Panc1 (cell line): ENCODE results near the gene SENP1. TPM values are rescaled to one million over a fixed set of nuclear protein-coding genes. Genes with fewer than 3 reads are reported as not detected.

ENCODE experiments used
- ATAC-seq: fragments of 200-7000 bp; cut with Tn5 transposase; 2 replicates; pipeline ENCODE4 v1.9.1; 2020; ENCODE audit warnings: mild to moderate bottlenecking, moderate library complexity
- BruUV-seq: library from RNA; stranded (reverse); fragments of 400-500 nt; replicated peaks from 2 replicates; lab custom pipeline; 2021; lab: Mats Ljungman, UMichigan
- CTCF ChIA-PET: fragments of 300-600 bp; sonication (Branson Sonifier 250); formaldehyde crosslinking; loops from one replicate; lab custom pipeline; 2022; ENCODE audit warnings: antibody characterized with exemption; lab: Charles Lee
- POLR2A ChIA-PET: fragments of 300-600 bp; sonication (Branson Sonifier 250); formaldehyde crosslinking; loops from one replicate; lab custom pipeline; 2022; ENCODE audit warnings: antibody characterized with exemption; lab: Charles Lee
- DNase-seq: peaks from one replicate; pipeline ENCODE4 v3.0.0-alpha.2; 2010; ENCODE audit warnings: low read depth, low spot score
- H3K27ac ChIP-seq: 2 replicates; pipeline ENCODE4 v1.5.1; 2011; ENCODE audit warnings: mild to moderate bottlenecking, low read length, inconsistent platforms
- H3K27me3 ChIP-seq: fragments of 200-500 bp; sonication (Bioruptor generic); 2 replicates; pipeline ENCODE4 v1.6.0; 2014; ENCODE audit warnings: low read length, inconsistent platforms; ENCODE audit not compliant: control insufficient read depth, insufficient read depth
- H3K36me3 ChIP-seq: fragments of 200-500 bp; sonication (Bioruptor generic); 2 replicates; pipeline ENCODE4 v1.5.1; 2014; ENCODE audit warnings: inconsistent platforms, mild to moderate bottlenecking, low read length, moderate library complexity; ENCODE audit not compliant: control insufficient read depth, insufficient read depth
- H3K4me1 ChIP-seq: 2 replicates; pipeline ENCODE4 v1.5.1; 2011; ENCODE audit warnings: inconsistent platforms, mild to moderate bottlenecking, low read length, moderate library complexity; ENCODE audit not compliant: control insufficient read depth, insufficient read depth
- H3K4me3 ChIP-seq, 2 experiments: 2 replicates each; pipeline ENCODE4 v1.5.1; 2011 to 2012; ENCODE audit warnings: low read depth in 2 of 2, low read length in 2 of 2, mild to moderate bottlenecking in 2 of 2, inconsistent platforms in 1 of 2, moderate library complexity in 1 of 2
- H3K9me3 ChIP-seq: fragments of 200-500 bp; sonication (Bioruptor generic); 2 replicates; pipeline ENCODE4 v1.5.1; 2014; ENCODE audit warnings: low read depth, mild to moderate bottlenecking, inconsistent platforms, low read length, moderate library complexity; ENCODE audit not compliant: control insufficient read depth, insufficient read depth
- CTCF ChIP-seq: fragments of 450-650 bp; IDR thresholded peaks from 2 replicates; pipeline ENCODE4 v1.5.1; 2017; ENCODE audit warnings: mild to moderate bottlenecking
- POLR2AphosphoS5 ChIP-seq: IDR thresholded peaks from 2 replicates; pipeline ENCODE4 v1.6.1; 2012; ENCODE audit warnings: mild to moderate bottlenecking, low read depth, low read length, moderate library complexity
- SIN3A ChIP-seq: IDR thresholded peaks from 2 replicates; pipeline ENCODE4 v1.6.1; 2012; ENCODE audit warnings: low read depth, mild to moderate bottlenecking, low read length, moderate library complexity, borderline replicate concordance; ENCODE audit not compliant: insufficient read depth
- TCF7L2 ChIP-seq: IDR thresholded peaks from 2 replicates; pipeline ENCODE4 v1.6.1; 2011; ENCODE audit warnings: mild to moderate bottlenecking, low read depth, low read length, inconsistent platforms
- in situ Hi-C: cut with HindIII; loops from 2 replicates; pipeline ENCODE4 v1.10.0; 2016; ENCODE audit warnings: low sequenced_read_pairs, low pct_unique_long_range_greater_than_20kb
- intact Hi-C: fragments of 100-400 bp; cut with micrococcal nuclease; formaldehyde crosslinking; loops from one replicate; pipeline ENCODE4 v1.10.0; 2022; ENCODE audit not compliant: unreplicated experiment
- total RNA-seq: library from RNA; stranded (reverse); gene quantifications from one replicate; pipeline ENCODE4 v1.2.1, GENCODE V29; 2021; ENCODE audit not compliant: unreplicated experiment
- TF ChIP-seq, protein P1 (sequence below), 2 experiments: IDR thresholded peaks; 2 replicates each; pipeline ENCODE4 v1.6.1; 2011 to 2012; ENCODE audit warnings: low read depth in 2 of 2, control low read depth in 1 of 2, low read length in 1 of 2, mild to moderate bottlenecking in 1 of 2, moderate library complexity in 1 of 2; ENCODE audit not compliant: insufficient read depth in 1 of 2

Gene SENP1
- total RNA-seq, 1 experiment from 2014 or later, result 35.2 TPM

- peaks cover 2% of the 10 kb centered on the region; the same call in 1 of the 2 replicates for H3K27me3 ChIP-seq
- no TSS peak for BruUV-seq
- H3K36me3 ChIP-seq, result no peaks in the 10 kb centered on the region
- no peak for DNase-seq
- H3K4me1 ChIP-seq, result peaks cover 36% of the 10 kb centered on the region
- ChIA-PET CTCF (interaction anchor here (0.6 kb wide), 2 partner anchors 83 to 294 kb away, joined by 3 to 4 read pairs; no protein-coding TSS in a partner anchor), POLR2A (no interaction called here)
- no peak for TF ChIP-seq SIN3A
- TF ChIP-seq TCF7L2, result no peak
- TF ChIP-seq CTCF, result no peak
- TF ChIP-seq, protein P1, sequence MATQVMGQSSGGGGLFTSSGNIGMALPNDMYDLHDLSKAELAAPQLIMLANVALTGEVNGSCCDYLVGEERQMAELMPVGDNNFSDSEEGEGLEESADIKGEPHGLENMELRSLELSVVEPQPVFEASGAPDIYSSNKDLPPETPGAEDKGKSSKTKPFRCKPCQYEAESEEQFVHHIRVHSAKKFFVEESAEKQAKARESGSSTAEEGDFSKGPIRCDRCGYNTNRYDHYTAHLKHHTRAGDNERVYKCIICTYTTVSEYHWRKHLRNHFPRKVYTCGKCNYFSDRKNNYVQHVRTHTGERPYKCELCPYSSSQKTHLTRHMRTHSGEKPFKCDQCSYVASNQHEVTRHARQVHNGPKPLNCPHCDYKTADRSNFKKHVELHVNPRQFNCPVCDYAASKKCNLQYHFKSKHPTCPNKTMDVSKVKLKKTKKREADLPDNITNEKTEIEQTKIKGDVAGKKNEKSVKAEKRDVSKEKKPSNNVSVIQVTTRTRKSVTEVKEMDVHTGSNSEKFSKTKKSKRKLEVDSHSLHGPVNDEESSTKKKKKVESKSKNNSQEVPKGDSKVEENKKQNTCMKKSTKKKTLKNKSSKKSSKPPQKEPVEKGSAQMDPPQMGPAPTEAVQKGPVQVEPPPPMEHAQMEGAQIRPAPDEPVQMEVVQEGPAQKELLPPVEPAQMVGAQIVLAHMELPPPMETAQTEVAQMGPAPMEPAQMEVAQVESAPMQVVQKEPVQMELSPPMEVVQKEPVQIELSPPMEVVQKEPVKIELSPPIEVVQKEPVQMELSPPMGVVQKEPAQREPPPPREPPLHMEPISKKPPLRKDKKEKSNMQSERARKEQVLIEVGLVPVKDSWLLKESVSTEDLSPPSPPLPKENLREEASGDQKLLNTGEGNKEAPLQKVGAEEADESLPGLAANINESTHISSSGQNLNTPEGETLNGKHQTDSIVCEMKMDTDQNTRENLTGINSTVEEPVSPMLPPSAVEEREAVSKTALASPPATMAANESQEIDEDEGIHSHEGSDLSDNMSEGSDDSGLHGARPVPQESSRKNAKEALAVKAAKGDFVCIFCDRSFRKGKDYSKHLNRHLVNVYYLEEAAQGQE (IDR thresholded peaks at IDR 0.05; ENCODE audit: insufficient read depth in 1 of 2, low read depth in 2 of 2, low read length in 1 of 2), result no peak
- TF ChIP-seq POLR2AphosphoS5, result no peak
- no peak for ATAC-seq
- in situ Hi-C loops, result no loop called here
- no peak overlapping the region for H3K4me3 ChIP-seq
- intact Hi-C loops, result no loop called here
- H3K27ac ChIP-seq, result no peak overlapping the region; the same call in 1 of the 2 replicates
- no peaks in the 10 kb centered on the region for H3K9me3 ChIP-seq
Measured at GRCh38 chr12:48024735-48025134, 81.1 kb downstream of the SENP1 start.

DNA sequence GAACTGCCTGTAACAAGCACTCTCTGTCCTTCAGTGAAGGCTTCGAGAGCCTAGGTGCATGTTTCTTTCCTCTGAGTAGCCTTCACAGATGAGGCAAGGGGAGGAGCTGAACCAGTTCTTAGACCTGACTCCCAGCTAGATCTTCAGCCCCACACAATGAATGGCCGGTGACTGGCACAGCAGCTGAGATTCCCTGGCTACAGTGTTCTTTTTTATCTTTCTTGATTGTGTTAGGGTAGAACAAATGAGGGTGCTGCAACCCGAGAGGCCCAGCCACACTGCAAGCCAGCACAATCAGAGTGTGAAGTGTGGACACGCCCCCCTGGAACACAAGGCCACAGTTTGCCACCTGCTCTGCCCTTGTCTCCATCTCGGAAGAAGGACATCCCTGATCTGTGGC lies 82.5 kb downstream of the SENP1 start:
- CTCF ChIA-PET, result no interaction called here
- H3K27me3 ChIP-seq, result peaks cover 6% of the 10 kb centered on the region; the same call in 1 of the 2 replicates
- TF ChIP-seq, protein P1 (IDR thresholded peaks at IDR 0.05; ENCODE audit: insufficient read depth in 1 of 2, low read depth in 2 of 2, low read length in 1 of 2), result no peak
- TF ChIP-seq CTCF, result no peak

More for the DNA sequence above, 82.5 kb downstream of the SENP1 start:
- in situ Hi-C loops (no loop called here), intact Hi-C loops (no loop called here)
- POLR2A ChIA-PET, result no interaction called here
- Histone ChIP-seq H3K27ac (peak overlapping the region; percentile 29; the same call in 1 of the 2 replicates), H3K9me3 (no peaks in the 10 kb centered on the region), H3K4me3 (no peak overlapping the region), H3K4me1 (peaks cover 30% of the 10 kb centered on the region), H3K36me3 (no peaks in the 10 kb centered on the region)
- no TSS peak for BruUV-seq
- ATAC-seq, result no peak
- DNase-seq, result no peak
